Parathyroid adenoma (tissue), 2 donors: ENCODE data around the gene MAGI2.

Experiments
- H2AFZ ChIP-seq: fragments of 300-600 bp; sonication (generic); one replicate; pipeline ENCODE4 v1.7.0; 2017; ENCODE audit warnings: antibody characterized with exemption, mild to moderate bottlenecking
- H3K27ac ChIP-seq: fragments of 300-600 bp; sonication (generic); one replicate; pipeline ENCODE4 v1.7.0; 2017
- H3K27me3 ChIP-seq: fragments of 300-600 bp; sonication (generic); one replicate; pipeline ENCODE4 v1.7.0; 2017; ENCODE audit warnings: low read length; ENCODE audit not compliant: control insufficient read depth, insufficient read depth
- H3K36me3 ChIP-seq: fragments of 300-600 bp; sonication (generic); one replicate; pipeline ENCODE4 v1.7.0; 2017; ENCODE audit warnings: low read length; ENCODE audit not compliant: control insufficient read depth, insufficient read depth
- H3K4me1 ChIP-seq: fragments of 300-600 bp; sonication (generic); one replicate; pipeline ENCODE4 v1.7.0; 2017; ENCODE audit warnings: control low read depth
- H3K4me2 ChIP-seq: fragments of 300-600 bp; sonication (generic); one replicate; pipeline ENCODE4 v1.7.0; 2017; ENCODE audit warnings: low read length
- H3K4me3 ChIP-seq: fragments of 300-600 bp; sonication (generic); one replicate; pipeline ENCODE4 v1.7.0; 2017; ENCODE audit warnings: low read depth, low read length
- H3K79me2 ChIP-seq: fragments of 300-600 bp; sonication (generic); one replicate; pipeline ENCODE4 v1.7.0; 2017; ENCODE audit warnings: control low read depth
- H3K9ac ChIP-seq: fragments of 300-600 bp; sonication (generic); one replicate; pipeline ENCODE4 v1.7.0; 2017; ENCODE audit warnings: mild to moderate bottlenecking
- H3K9me3 ChIP-seq: fragments of 300-600 bp; sonication (generic); one replicate; pipeline ENCODE4 v1.7.0; 2017; ENCODE audit warnings: low read length; ENCODE audit not compliant: control insufficient read depth
- CTCF ChIP-seq: fragments of 300-600 bp; sonication (generic); IDR thresholded peaks from one replicate; pipeline ENCODE4 v1.7.0; 2017; ENCODE audit warnings: antibody characterized with exemption, mild to moderate bottlenecking
- donor health status: primary hyperparathyroidism.

MAGI2 gene

GRCh38 chr7:78924581-78924980 lies 528.9 kb downstream of the MAGI2 start:
- Histone ChIP-seq H3K4me1 (no peaks in the 10 kb centered on the region), H3K4me3 (no peak overlapping the region), H3K36me3 (no peaks in the 10 kb centered on the region), H3K27me3 (no peaks in the 10 kb centered on the region), H2AFZ (no peak overlapping the region), H3K4me2 (no peak overlapping the region), H3K9me3 (no peaks in the 10 kb centered on the region), H3K79me2 (no peaks in the 10 kb centered on the region), H3K9ac (no peak overlapping the region), H3K27ac (no peak overlapping the region)
- no peak for TF ChIP-seq CTCF

- Histone ChIP-seq H3K4me2 (no peak overlapping the region), H3K36me3 (no peaks in the 10 kb centered on the region), H3K27ac (no peak overlapping the region), H3K79me2 (no peaks in the 10 kb centered on the region), H3K9me3 (no peaks in the 10 kb centered on the region), H2AFZ (no peak overlapping the region), H3K4me3 (no peak overlapping the region), H3K9ac (no peak overlapping the region), H3K27me3 (no peaks in the 10 kb centered on the region), H3K4me1 (no peaks in the 10 kb centered on the region)
- no peak for TF ChIP-seq CTCF
Measured at GRCh38 chr7:78912781-78913180, 540.7 kb downstream of the MAGI2 start.

- H3K27ac ChIP-seq = no peak overlapping the region
- H3K4me2 ChIP-seq = no peak overlapping the region
- H3K36me3 ChIP-seq = no peaks in the 10 kb centered on the region
- no peak for TF ChIP-seq CTCF
- no peaks in the 10 kb centered on the region for H3K9me3 ChIP-seq
- no peaks in the 10 kb centered on the region for H3K79me2 ChIP-seq
- no peak overlapping the region for H2AFZ ChIP-seq
- no peak overlapping the region for H3K4me3 ChIP-seq
- H3K9ac ChIP-seq = no peak overlapping the region
- no peaks in the 10 kb centered on the region for H3K27me3 ChIP-seq
- no peaks in the 10 kb centered on the region for H3K4me1 ChIP-seq
Measured at GRCh38 chr7:78906735-78907134, 546.7 kb downstream of the MAGI2 start.

- no peak for TF ChIP-seq CTCF
- Histone ChIP-seq H3K9ac (no peak overlapping the region), H3K79me2 (no peaks in the 10 kb centered on the region), H3K36me3 (no peaks in the 10 kb centered on the region), H3K9me3 (no peaks in the 10 kb centered on the region), H2AFZ (no peak overlapping the region), H3K4me3 (no peak overlapping the region), H3K4me2 (no peak overlapping the region), H3K27me3 (no peaks in the 10 kb centered on the region), H3K27ac (no peak overlapping the region), H3K4me1 (no peaks in the 10 kb centered on the region)
Measured at GRCh38 chr7:78905436-78905835, 548.0 kb downstream of the MAGI2 start.

GRCh38 chr7:78904983-78905382 lies 548.5 kb downstream of the MAGI2 start:
- Histone ChIP-seq H3K79me2 (no peaks in the 10 kb centered on the region), H3K27ac (no peak overlapping the region), H3K4me3 (no peak overlapping the region), H2AFZ (no peak overlapping the region), H3K4me1 (no peaks in the 10 kb centered on the region), H3K4me2 (no peak overlapping the region), H3K36me3 (no peaks in the 10 kb centered on the region), H3K27me3 (no peaks in the 10 kb centered on the region), H3K9me3 (no peaks in the 10 kb centered on the region), H3K9ac (no peak overlapping the region)
- no peak for TF ChIP-seq CTCF
